Measurements from ENCODE around the gene RGS7. TPM values are rescaled to one million over a fixed set of nuclear protein-coding genes. Genes with fewer than 3 reads are reported as not detected.

The RGS7 gene
- total and polyA plus RNA-seq, 2 of the 4 experiments (the other 2 are of a cell fraction), result 0.58 to 0.72 TPM

GRCh38 chr1:241177660-241178059 is 179.3 kb downstream of the RGS7 start:
- H2BK5ac ChIP-seq (ENCODE audit: low read depth, low read length, poor library complexity, severe bottlenecking), result no peak overlapping the region
- DNase-seq (no peak), ATAC-seq (ENCODE audit: low read depth) (no peak)
- in situ Hi-C loops (cut with MboI; ENCODE audit: low sequenced_read_pairs) (no loop called here), intact Hi-C loops (cut with micrococcal nuclease) (no loop called here), dilution Hi-C loops (cut with HindIII; ENCODE audit: low sequenced_read_pairs, unreplicated experiment) (no loop called here)
- H2BK15ac ChIP-seq (ENCODE audit: low read depth, low read length), result no peak overlapping the region
- H3K36me3 ChIP-seq (ENCODE audit: control insufficient read depth, insufficient read depth, low read length), result no peaks in the 10 kb centered on the region
- H3K56ac ChIP-seq (ENCODE audit: extremely low read depth, insufficient read depth, low read length), result no peak overlapping the region
- no peaks in the 10 kb centered on the region for H4K20me1 ChIP-seq (ENCODE audit: insufficient read depth, low read length)
- H2AK9ac ChIP-seq (replicated peaks; ENCODE audit: low read depth, low read length, poor library complexity), result no peak overlapping the region
- CTCF ChIA-PET, result no interaction called here
- no peak overlapping the region for H2AK5ac ChIP-seq (ENCODE audit: low read depth, low read length)
- no peak overlapping the region for H3K27ac ChIP-seq (ENCODE audit: insufficient read depth, low read length)
- no peak overlapping the region for H3K9ac ChIP-seq (ENCODE audit: low read depth, low read length)
- H2AFZ ChIP-seq (replicated peaks; ENCODE audit: low read length, poor library complexity), result no peak overlapping the region
- no peaks in the 10 kb centered on the region for H3K79me1 ChIP-seq (ENCODE audit: low read depth in 1 of 2, low read length in 2 of 2)
- no peak overlapping the region for H3K4ac ChIP-seq (ENCODE audit: low read depth, low read length)
- no peak overlapping the region for H4K91ac ChIP-seq (ENCODE audit: insufficient read depth, low read depth, low read length)
- H4K5ac ChIP-seq (ENCODE audit: low read depth, low read length), result no peak overlapping the region
- BruUV-seq (replicated peaks), result no TSS peak
- H3K9me1 ChIP-seq (ENCODE audit: insufficient read depth, low read length), result no peaks in the 10 kb centered on the region
- H3K27me3 ChIP-seq (ENCODE audit: control insufficient read depth, insufficient read depth, low read length), result no peaks in the 10 kb centered on the region
- TF ChIP-seq MAFK (IDR thresholded peaks at IDR 0.05; ENCODE audit: low read depth, low read length) (peak; percentile 92), RAD21 (IDR thresholded peaks at IDR 0.05; ENCODE audit: low read length) (no peak)
- no peak overlapping the region for H3K18ac ChIP-seq (ENCODE audit: low read depth, low read length)
- 0 out of 2 replicates have a peak, but pooled peaks cover 3% of the 10 kb centered on the region for H3K9me3 ChIP-seq (ENCODE audit: control insufficient read depth, insufficient read depth, low read length)
- H3K14ac ChIP-seq (replicated peaks; ENCODE audit: low read depth, low read length), result no peak overlapping the region
- no peak overlapping the region for H2BK20ac ChIP-seq (ENCODE audit: low read depth, low read length)
- H3K4me2 ChIP-seq (ENCODE audit: low read depth, low read length), result no peak overlapping the region
- no peaks in the 10 kb centered on the region for H3K4me1 ChIP-seq (ENCODE audit: control insufficient read depth, insufficient read depth, low read length)
- no peak overlapping the region for H4K8ac ChIP-seq (ENCODE audit: low read depth in 2 of 2, low read length in 2 of 2)
- POLR2A ChIA-PET (ENCODE audit: unreplicated experiment), result no interaction called here
- no peak overlapping the region for H2BK120ac ChIP-seq (ENCODE audit: low read depth, low read length)
- H3K4me3 ChIP-seq (ENCODE audit: insufficient read depth, low read depth, low read length), result no peak overlapping the region
- H3K23ac ChIP-seq (ENCODE audit: low read depth, low read length), result no peak overlapping the region
- no CpG with 5 or more reads among the region's 1 CpG for WGBS, 2 experiments (ENCODE audit: extremely low coverage in 2 of 2, insufficient read length in 1 of 2)

Data from IMR-90 (cell line).